Stimulated activated CD4-positive, alpha-beta T cell treated with anti-CD3 and anti-CD28 coated beads, Interleukin-12 subunit alpha, Interleukin-12 subunit beta, amount 100 ng/mL, for 24 hours (primary cell): Measurements from ENCODE around the gene NEUROG1.
"Not testable (repeated sequence)": the region's sequence is repeated elsewhere in the genome, so short reads cannot be mapped to it uniquely, and the experiment has no call there.

Experiments used
- DNase-seq, 2 experiments: peaks; one replicate each; pipeline ENCODE4 v3.0.0-alpha.2; 2020; ENCODE audit warnings: low read depth in 2 of 2

NEUROG1 gene

DNA sequence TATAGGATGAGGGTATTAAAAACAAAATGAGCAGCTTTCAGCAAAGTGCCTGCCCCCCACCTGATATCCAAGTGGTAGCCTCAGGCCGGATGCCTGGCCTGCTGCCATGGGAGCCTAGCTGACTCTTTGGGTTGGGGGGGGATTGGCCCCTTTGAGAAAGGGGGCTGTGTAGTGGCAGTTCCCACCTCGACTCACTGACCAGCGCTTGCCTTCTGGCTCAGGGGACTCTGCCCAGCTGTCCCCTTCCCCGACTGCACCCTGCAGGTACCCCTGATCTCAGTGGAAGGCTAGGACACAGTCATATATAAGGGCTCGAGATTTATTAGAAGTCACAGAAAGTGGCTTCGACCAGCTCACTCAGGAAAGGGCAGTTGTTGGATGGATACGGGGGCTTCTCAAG is 1.5 kb upstream of the NEUROG1 start:
- DNase-seq: no peak

DNA sequence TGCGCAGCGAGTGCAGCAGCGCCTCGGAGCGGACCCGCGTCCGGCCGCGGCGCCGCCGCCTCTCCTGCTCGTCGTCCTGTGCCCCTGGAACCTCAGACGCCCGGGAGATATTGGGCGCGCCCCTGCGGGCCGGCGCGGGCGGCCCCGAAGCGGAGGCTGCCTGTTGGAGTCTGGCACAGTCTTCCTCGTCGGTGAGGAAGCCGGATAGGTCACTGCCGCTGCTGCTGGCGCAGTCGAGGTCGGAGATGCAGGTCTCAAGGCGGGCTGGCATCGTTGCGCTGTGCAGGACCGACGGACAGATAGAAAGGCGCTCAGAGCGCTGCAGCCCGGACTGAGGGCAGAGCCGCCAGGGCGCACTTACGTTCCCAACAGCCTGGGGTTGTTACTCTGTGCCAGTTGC is 344 bp downstream of the NEUROG1 start:
- no peak for DNase-seq

DNA sequence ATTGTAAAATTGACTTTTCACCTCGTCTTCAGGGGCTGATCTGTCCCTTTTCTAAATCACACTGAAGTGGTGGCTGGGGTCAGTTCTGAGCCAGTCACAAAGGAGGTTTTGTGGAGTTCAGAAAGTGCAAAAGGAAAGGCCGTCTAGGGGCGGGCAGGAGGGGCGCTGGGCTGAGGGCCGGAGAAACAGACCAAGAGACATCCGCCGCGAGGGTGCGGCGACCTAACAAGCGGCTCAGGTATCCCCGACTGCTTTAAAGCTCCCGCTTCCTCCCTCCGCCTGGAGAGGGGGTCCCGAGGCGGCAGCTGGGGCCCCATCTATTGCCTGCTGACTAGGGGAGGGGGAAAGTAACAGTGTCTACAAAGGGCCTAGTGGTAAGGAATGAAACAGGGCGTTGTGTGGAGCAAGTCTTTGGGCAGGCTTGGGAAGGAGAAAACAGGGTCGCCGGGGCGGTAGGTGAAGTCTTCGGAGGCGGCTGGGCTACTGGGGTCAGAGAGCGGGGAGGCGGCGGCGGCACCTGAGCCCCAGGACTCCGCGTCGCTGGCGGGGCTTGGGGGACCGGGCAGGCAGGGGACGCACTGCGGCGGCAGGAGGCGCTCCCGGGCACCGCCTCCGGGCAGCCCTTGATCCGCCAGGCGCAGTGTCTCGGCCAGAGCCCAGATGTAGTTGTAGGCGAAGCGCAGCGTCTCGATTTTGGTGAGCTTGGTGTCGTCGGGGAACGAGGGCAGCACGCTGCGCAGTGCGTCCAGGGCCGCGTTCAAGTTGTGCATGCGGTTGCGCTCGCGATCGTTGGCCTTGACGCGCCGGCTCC is 950 bp downstream of the NEUROG1 start:
- DNase-seq: no peak

DNA sequence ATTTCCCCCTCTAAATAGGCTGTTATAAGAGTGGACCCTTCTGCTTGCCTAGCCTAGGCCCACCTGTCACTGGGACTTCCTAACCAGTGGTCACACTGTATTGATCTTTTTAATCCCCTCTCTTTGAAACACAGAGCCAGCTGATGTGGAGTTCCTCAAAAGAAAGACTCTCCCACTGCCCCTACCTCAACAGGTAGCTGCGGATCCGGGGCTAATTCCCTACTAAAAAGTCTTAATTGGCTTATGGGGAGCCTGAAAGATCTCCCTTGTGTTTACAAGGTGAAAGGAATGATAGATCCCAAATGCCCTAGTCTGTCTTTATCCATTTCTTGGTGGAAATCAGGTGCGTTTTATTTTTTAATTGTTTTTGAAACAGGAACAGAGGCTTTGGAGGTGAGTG is 2.0 kb downstream of the NEUROG1 start:
- DNase-seq: no peak

DNA sequence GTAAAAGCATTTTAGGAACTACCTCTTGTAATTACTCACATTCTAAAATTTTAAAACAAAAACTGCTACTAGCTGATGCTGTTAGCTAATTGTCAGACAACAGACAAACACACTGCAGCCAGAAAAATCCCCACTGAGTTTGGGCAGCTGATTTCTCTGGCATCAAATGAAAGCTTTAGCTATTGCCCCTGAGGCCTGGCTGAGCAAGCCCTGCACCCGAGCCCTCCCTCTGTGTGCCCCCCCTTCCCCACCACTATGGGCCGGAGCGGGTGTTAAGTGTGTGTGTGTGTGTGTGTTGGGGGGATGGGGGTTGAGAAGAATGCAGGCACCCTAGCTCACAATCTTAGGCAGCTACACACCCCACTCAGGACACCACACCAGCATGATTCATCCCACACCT is 2.4 kb downstream of the NEUROG1 start:
- DNase-seq: no peak

DNA sequence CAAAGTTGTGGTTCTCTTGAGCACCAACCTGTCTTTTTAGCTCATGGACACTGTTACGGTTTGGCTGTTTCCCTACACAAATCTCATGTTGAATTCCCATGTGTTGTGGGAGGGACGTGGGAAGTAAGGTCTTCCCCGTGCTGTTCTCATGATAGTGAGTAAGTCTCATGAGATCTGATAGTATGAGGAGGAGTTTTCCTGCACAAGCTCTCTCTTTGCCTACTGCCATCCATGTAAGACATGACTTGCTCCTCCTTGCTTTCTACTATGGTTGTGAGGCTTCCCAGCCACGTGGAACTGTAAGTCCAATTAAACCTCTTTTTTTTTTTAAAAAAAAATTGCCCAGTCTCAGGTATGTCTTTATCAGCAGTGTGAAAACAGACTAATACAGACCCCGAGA is 6.2 kb downstream of the NEUROG1 start:
- not testable (repeated sequence) for DNase-seq

DNA sequence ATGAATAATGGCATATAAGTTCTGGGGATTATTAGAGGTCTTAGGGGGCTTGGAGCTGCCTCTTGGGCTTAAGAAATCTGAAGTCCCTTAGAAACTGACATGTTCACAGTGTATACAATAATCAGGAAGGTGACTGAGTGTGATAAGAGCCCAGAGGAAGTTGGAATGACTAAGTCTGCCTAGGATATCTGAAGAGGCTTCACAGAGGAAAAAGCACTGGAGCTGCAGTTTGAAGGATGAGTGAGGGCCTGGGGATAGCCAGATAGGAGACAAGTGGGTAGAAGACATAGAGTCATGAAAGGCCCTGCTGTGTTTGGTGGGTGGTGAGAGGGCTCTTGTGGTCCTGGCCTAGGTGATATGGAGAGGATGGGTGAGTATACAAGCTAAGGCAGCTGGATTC is 8.8 kb downstream of the NEUROG1 start:
- no peak for DNase-seq

DNA sequence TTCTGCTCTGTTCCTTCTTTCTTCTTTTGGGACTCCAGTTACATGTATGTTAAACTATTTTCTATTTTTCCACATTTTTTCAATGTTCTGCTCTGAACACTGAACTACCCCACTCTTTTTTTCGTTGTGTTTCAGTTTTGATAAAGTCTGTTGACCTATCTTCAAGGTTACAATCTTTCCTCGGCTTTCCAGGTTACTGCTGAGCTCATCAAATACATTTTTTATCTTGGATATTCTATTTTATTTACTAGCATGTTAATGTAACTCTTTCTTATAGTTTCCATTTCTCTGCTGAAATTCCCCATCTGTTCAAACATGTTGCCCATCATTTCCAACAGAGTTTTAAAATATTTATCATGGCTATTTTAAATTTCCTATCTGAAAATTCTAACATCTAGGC is 13.8 kb downstream of the NEUROG1 start:
- no peak for DNase-seq

DNA sequence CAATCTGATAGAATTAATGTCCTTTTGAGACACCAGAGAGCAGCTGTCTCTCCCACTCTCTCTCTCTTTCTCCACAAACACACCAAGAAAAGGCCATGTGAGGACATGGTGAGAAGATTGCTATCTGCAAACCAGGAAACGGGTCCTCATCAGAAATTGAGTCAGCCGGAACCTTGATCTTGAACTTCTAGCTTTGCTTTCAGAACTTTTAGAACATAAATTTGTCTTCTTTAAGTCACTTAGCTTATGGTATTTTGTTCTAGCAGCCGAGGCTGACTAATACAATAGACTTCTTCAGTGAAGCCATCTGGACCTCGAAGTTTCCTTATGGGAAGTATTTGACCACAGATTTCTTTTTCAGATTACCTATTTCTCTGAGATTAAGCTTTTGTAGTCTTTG is 18.1 kb downstream of the NEUROG1 start:
- no peak for DNase-seq

DNA sequence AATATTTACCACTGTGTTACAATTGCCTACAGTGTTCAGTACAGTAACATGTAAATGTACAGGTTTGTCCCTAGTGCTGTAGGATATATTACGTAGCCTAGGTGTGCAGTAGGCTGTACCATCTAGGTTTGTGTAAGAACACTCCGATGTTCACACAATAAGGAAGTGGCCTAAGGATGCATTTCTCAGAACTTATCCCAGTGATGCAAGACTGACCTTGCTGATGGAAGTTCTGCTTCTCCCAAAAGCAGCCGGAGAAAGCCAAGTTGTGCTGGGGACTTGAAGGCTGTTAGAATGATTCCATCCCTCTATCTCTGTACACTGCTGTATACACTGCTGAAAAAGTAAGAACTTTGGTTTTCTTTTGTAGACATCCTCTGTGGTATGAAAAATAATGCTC is 21.6 kb downstream of the NEUROG1 start:
- DNase-seq: no peak

DNA sequence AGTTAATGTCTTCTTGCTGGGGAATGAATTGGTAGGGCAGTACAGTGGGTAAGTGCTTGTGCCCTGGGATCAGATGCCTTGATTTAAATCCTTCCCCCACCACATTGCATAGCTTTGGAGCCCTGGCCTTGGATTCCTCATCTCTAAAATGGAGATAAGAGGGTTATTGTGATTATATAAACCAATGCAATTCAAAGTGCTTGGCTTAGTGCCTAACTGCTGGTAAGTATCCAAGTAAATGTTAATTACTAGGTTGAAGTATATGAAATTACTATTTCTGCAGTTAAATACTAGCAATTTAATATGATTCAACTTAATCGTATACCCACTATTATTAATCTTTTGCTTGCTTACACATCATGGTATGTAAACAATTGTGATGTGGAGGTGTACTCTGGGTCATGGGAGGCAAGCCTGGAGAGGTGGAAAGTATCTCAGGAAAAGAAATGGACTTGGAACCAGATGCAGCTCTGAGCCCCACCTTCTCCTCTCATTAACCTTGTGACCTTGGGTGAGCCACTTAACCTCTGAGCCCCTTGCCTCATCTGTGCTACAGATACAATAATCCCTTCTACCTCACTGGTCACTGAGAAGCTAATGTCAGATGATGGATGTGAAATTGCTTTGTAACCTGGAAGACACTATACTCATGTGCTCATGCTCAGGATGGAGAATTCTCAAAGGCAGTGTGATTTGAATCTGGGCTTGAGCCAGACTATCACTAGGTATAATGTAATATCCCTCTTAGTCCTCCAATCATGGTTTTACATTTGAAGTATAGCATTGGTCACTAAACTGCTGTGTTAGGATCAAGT is 23.8 kb downstream of the NEUROG1 start:
- DNase-seq: no peak

DNA sequence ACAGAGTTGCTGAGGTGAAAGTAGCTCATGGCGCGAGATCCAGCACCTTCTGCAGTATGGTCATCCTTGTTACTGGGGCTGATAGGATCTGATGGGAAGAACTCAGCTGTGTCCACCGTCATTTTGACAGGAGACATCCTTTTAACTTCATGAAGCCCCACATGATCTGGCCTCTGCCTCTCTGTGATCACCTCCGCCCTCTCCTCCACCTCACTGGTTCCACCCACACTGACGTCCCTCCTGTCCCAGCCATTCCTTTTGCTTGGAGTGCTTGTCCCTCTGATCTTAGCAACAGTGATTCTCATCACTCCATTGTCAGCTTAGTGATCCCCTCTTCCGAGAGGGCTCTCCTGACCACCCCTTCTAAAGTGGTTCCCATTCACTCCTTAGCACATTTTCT is 25.8 kb downstream of the NEUROG1 start:
- no peak for DNase-seq

DNA sequence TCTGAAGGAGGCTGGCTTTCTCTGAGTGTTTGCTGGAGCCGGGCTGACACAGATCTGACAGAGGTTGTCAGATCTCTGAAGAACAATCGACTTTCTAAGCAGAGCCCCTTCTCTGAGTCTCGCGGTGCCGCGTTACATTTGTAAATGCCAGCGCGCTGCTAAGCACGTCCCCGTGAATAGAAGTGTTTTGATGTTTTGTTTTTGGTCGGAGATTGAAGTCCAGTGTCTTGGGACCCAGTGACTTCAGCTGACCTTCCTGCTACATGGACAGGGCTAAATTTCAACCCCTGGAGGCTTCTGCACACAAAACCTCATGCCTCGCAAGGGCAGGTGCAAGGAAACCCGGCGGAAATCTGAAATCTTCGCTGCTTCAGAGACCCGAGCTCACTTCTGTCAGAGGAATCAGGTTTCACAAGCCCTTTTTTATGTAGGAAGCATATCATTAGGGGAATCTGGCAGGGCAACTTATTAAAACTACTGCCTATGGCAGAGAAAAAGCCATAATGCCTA is 27.2 kb downstream of the NEUROG1 start:
- DNase-seq: no peak

DNA sequence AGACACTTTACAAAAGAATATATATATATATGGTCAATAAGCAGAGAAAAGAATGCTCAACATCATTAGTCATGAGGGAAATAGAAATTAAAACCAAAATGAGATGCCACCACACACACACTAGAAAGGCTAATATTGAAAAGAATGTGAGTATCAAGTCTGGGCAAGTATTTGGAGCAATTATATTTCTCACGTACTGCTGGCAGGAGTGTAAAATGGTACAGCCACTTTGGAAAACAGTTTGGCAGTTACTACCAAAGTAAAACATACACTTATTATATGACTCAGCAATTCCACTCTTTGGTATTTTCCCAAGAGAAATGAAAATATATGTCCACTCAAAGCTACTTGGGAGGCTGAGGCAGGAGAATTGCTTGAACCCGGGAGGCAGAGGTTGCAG is 29.8 kb downstream of the NEUROG1 start:
- no peak for DNase-seq

DNA sequence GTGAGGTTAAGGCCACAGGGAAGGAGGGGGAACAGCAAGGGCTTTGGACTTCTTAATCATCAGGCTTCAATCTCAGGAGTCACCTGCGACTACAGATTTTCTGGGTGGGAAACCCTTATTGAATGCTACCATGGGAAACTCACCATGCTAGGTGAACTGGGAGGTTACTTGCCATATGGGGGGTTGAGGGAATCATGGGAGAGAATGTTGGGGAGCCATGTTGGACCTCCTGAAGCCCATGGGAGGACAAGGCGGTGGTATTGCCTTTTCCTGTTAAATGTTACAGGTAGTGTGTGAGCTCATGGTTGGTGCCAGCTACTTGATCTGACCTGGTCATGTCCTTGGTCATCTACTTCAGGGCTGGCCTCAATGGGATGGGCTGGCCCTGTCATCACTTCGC is 31.4 kb downstream of the NEUROG1 start:
- DNase-seq: no peak

DNA sequence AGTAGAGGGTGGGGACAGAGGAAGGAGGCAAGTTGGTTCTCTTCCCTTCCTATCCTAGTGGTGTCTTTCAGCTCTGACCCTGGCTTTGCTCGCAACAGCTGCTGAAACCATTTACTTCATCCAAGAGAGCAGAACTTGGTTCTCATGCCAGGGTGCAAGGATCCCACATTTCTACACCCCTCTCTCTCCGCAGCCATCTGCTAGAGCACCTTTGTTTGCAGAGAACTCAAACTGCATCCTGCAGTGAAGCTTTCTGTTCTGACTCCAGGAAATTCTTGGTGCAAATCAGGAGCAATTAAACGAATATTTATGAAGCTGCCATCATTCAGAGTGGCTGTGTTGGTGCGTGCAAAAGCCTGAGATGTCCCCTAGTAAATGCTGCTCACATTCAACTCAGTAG is 31.9 kb downstream of the NEUROG1 start:
- no peak for DNase-seq

DNA sequence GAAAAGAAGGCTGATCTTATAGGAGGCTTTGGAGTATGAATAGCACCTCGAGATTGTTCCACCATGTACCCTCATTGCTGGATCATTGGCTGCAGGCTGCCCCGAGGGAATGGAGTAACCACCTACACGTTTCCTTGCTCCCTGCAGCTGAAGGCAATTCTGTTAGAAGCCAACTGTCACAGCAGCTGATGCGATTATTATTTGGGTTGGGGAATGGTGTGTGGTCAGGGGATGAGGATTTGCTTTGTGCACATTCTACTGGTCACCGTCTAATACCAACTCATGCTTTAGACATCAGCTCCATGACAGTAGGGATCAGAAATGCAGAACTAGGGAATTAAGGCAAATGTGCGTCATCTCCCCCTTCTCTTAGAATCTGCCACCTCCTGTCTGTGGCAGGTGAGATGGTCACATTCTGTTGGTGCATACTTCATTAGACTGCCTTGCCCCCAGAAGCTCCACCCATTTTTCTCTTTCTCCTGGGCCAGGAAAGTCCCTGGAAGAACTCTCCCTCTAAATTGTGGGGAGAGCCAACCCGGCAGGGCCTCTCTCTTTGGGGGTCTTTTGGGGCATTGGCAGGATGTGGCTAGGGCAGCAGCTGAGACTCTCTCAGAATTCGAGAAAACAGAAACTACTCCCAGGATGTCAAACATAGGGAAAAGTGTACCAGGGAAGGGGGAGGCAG is 32.8 kb downstream of the NEUROG1 start:
- DNase-seq: no peak

DNA sequence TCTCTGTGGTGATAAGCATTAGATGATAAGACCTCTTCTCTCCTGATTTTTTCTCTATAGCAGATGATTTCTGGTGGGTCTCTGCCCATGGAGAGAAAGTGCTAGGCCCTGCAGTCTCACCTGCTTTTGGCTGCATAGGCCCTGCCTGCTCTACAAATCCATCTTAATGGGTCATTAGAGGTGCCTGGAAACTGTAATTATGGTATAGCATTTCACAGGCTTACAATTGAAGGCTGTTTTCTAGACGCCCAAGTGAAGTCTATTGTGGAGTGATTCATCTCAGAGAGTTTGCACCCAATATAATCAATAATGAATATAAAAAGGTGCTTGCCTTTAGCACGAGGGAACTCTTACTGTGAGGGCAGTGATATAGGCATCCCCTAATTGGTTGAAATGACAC is 33.8 kb downstream of the NEUROG1 start:
- no peak for DNase-seq

DNA sequence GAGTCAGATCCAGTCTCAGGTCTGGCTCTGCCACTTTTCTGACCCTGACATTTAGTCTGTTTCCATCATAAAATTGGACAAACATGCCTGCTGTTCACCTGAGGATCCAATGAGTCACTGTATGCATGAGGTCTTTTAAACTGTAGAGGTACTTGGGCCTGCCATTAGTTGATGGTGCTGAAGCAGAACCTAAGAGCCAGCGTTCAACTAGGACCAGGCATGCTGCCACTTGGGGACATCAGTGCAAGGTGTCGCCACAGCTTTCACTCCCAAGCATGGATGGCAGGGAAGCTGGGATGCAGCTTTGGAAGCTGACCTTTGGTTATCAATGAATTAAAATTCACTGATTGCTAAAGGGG is 37.1 kb downstream of the NEUROG1 start:
- no peak for DNase-seq

DNA sequence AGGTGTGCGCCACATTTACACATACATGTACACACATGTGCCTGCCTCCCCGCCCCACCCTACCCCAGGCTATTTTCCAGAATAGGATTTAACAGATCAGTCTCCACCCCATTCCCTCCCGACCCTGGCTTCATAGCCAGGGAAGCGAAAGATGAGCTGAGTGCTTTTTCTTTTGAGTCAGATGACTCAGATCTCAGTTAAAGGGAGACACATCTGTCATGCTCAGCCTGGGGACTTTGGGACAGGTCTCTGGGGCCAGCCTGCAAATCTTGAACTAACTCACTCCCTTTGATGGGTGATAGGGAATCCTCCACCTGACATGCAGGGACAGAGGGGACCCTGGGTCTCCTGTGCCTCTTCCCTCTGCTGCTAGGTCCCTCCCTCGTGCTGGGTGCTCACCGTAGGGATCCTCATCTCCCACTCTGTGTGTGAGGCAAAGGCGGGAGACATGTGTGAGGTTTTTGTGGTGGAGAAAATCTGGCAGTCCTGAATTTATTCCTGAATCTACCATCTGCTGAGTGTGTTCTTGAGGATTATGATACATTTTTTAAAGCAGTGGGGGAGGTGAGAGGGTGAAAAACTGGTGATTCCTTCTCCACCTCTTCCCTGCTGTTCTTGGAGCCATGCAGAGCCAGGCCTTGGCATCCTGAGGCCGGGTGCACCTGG is 37.7 kb downstream of the NEUROG1 start:
- no peak for DNase-seq

DNA sequence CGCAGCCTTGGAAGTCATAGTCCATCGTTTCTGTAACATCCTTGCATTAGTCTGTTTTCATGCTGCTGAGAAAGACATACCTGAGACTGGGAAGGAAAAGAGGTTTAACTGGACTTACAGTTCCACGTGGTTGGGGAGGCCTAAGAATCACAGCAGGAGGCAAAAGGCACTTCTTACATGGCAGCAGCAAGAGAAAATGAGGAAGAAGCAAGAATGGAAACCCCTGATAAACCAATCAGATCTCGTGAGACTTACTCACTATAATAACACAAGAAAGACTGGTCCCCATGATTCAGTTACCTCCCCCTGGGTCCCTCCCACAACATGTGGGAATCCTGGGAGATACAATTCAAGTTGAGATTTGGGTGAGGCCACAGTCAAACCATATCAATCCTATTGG is 40.2 kb downstream of the NEUROG1 start:
- not testable (repeated sequence) for DNase-seq

DNA sequence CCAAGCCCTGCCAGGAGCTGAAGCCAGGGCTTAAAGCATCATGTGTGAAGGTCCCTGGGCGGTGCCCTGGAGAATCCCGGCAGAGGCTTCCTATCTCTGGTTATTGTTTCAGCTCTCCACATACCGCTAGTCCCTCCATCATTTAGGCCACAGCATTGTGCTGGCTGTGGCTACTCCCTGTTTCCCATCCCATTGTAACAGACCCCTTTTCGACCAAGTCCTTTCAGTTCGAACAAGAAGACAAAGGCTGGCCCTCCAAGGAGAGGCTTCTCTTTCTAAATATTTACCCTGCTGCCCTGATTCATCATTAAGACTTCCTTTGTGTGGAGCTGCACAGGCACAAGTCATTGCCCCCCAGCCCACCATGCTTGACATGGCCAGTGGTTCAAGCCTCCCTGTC is 41.6 kb downstream of the NEUROG1 start:
- DNase-seq: no peak
